ENCODE measurements around the gene APIP.

Gene APIP

DNA sequence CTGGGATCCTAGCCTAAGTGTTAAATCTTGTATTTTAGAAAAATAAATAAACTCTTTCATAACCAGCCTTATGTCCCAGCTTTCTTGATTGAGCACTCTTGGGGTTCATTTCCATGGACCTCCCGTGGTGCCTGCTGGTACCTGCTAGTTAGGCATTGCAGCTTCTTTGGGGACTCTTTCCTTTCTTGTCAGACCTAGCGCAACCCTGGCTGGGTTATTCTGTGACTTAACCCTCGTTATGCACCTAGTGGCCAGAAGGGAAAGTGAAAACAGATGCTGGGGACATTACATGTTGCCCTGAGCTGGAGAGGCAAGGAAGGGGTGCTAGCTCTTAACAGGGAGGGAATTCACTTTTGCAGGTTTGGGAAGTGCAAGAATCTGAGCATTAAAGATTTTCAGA, 46.8 kb downstream of the APIP start:
- H3K79me2 ChIP-seq (ENCODE audit: insufficient read depth, low read length) = no peaks in the 10 kb centered on the region
- no peak overlapping the region for H2AFZ ChIP-seq (ENCODE audit: low read depth, low read length, severe bottlenecking)
- TF ChIP-seq EZH2phosphoT487 (conservative IDR thresholded peaks at IDR 0.05; ENCODE audit: low read length) = no peak
- TF ChIP-seq, protein P1, sequence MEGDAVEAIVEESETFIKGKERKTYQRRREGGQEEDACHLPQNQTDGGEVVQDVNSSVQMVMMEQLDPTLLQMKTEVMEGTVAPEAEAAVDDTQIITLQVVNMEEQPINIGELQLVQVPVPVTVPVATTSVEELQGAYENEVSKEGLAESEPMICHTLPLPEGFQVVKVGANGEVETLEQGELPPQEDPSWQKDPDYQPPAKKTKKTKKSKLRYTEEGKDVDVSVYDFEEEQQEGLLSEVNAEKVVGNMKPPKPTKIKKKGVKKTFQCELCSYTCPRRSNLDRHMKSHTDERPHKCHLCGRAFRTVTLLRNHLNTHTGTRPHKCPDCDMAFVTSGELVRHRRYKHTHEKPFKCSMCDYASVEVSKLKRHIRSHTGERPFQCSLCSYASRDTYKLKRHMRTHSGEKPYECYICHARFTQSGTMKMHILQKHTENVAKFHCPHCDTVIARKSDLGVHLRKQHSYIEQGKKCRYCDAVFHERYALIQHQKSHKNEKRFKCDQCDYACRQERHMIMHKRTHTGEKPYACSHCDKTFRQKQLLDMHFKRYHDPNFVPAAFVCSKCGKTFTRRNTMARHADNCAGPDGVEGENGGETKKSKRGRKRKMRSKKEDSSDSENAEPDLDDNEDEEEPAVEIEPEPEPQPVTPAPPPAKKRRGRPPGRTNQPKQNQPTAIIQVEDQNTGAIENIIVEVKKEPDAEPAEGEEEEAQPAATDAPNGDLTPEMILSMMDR (IDR thresholded peaks at IDR 0.05; ENCODE audit: insufficient read depth, low read length, poor library complexity, severe bottlenecking) = no peak
- H4K20me1 ChIP-seq (ENCODE audit: low read depth, low read length) = no peaks in the 10 kb centered on the region
- H3K36me3 ChIP-seq (ENCODE audit: low read length) = no peaks in the 10 kb centered on the region
- no peak overlapping the region for H3K27ac ChIP-seq (ENCODE audit: low read depth, low read length)
- no peaks in the 10 kb centered on the region for H3F3A ChIP-seq (ENCODE audit: insufficient read depth)
- no peaks in the 10 kb centered on the region for H3K9me2 ChIP-seq (replicated peaks; ENCODE audit: insufficient read depth, low read length)
- no peaks in the 10 kb centered on the region for H3K9me3 ChIP-seq (ENCODE audit: insufficient read depth, low read length)
- H3K4me3 ChIP-seq (ENCODE audit: insufficient read depth, low read length, poor library complexity, severe bottlenecking) = no peak overlapping the region
- no peak overlapping the region for H3K4me2 ChIP-seq (ENCODE audit: low read depth, low read length, poor library complexity, severe bottlenecking)
- H3K27me3 ChIP-seq (ENCODE audit: low read length) = no peaks in the 10 kb centered on the region
- no peak overlapping the region for H3K9ac ChIP-seq (ENCODE audit: low read length)

DNA sequence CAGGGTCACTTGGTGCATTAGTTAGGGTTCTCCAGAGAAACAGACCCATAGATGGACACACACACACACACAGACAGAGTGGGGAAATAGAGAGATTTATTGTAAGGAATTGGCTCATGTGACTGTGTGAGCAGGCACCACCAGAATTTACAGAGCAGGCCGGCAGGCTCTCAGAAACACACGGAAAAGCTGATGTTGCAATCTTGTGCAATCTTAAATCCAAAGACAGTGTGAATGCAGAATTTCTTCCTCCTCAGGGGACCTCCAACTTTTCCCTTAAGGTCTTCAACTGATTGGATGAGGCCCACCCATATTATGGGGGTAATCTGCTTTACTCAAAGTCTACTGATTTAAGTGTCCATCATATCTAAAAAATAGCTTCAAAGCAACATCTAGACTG, 49.8 kb downstream of the APIP start:
- H4K20me1 ChIP-seq (ENCODE audit: low read depth, low read length) = no peaks in the 10 kb centered on the region
- H3F3A ChIP-seq (ENCODE audit: insufficient read depth) = no peaks in the 10 kb centered on the region
- H3K36me3 ChIP-seq (ENCODE audit: low read length) = no peaks in the 10 kb centered on the region
- no peaks in the 10 kb centered on the region for H3K79me2 ChIP-seq (ENCODE audit: insufficient read depth, low read length)
- no peak overlapping the region for H3K9ac ChIP-seq (ENCODE audit: low read length)
- no peaks in the 10 kb centered on the region for H3K27me3 ChIP-seq (ENCODE audit: low read length)
- no peak overlapping the region for H3K4me2 ChIP-seq (ENCODE audit: low read depth, low read length, poor library complexity, severe bottlenecking)
- no peak overlapping the region for H3K27ac ChIP-seq (ENCODE audit: low read depth, low read length)
- TF ChIP-seq EZH2phosphoT487 (conservative IDR thresholded peaks at IDR 0.05; ENCODE audit: low read length) = no peak
- TF ChIP-seq, protein P1 (IDR thresholded peaks at IDR 0.05; ENCODE audit: insufficient read depth, low read length, poor library complexity, severe bottlenecking) = no peak
- no peaks in the 10 kb centered on the region for H3K9me3 ChIP-seq (ENCODE audit: insufficient read depth, low read length)
- H3K9me2 ChIP-seq (replicated peaks; ENCODE audit: insufficient read depth, low read length) = no peaks in the 10 kb centered on the region
- no peak overlapping the region for H2AFZ ChIP-seq (ENCODE audit: low read depth, low read length, severe bottlenecking)
- no peak overlapping the region for H3K4me3 ChIP-seq (ENCODE audit: insufficient read depth, low read length, poor library complexity, severe bottlenecking)

DNA sequence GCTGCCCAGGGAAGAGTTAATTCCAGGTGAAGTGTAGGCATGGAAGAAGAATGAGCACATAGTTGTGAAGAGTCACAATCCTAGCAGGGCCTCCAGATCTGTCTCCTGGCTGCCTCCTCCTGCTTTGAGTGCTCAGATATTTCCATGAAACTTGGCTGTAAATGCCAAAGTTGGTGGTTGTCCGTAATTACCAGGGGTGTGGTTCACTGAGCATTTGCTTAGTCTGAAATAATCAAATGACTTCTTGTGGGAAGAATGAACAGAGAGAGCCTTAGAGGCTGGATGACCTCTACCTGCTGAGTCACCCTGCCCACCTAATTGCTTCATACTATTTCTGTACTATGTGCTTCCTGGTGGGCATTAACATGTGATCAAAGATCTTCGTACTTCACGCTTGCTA, 50.9 kb downstream of the APIP start:
- H3K27me3 ChIP-seq (ENCODE audit: low read length) = no peaks in the 10 kb centered on the region
- H4K20me1 ChIP-seq (ENCODE audit: low read depth, low read length) = no peaks in the 10 kb centered on the region
- no peak overlapping the region for H3K4me3 ChIP-seq (ENCODE audit: insufficient read depth, low read length, poor library complexity, severe bottlenecking)
- TF ChIP-seq, protein P1 (IDR thresholded peaks at IDR 0.05; ENCODE audit: insufficient read depth, low read length, poor library complexity, severe bottlenecking) = no peak
- TF ChIP-seq EZH2phosphoT487 (conservative IDR thresholded peaks at IDR 0.05; ENCODE audit: low read length) = no peak
- no peaks in the 10 kb centered on the region for H3K9me3 ChIP-seq (ENCODE audit: insufficient read depth, low read length)
- H3K36me3 ChIP-seq (ENCODE audit: low read length) = no peaks in the 10 kb centered on the region
- H3K27ac ChIP-seq (ENCODE audit: low read depth, low read length) = no peak overlapping the region
- no peak overlapping the region for H3K4me2 ChIP-seq (ENCODE audit: low read depth, low read length, poor library complexity, severe bottlenecking)
- no peaks in the 10 kb centered on the region for H3K79me2 ChIP-seq (ENCODE audit: insufficient read depth, low read length)
- H3F3A ChIP-seq (ENCODE audit: insufficient read depth) = no peaks in the 10 kb centered on the region
- H3K9me2 ChIP-seq (replicated peaks; ENCODE audit: insufficient read depth, low read length) = no peaks in the 10 kb centered on the region
- no peak overlapping the region for H3K9ac ChIP-seq (ENCODE audit: low read length)
- H2AFZ ChIP-seq (ENCODE audit: low read depth, low read length, severe bottlenecking) = no peak overlapping the region

Measured in SU-DHL-6 (cell line).